HG03565 (cell line): ENCODE data around the gene SLIRP.
"Not testable (repeated sequence)": the region's sequence is repeated elsewhere in the genome, so short reads cannot be mapped to it uniquely, and the experiment has no call there.

Experiments used
- ATAC-seq: cut with Tn5 transposase; IDR thresholded peaks from one replicate; pipeline ENCODE4 v1.9.1; 2021; ENCODE audit warnings: mild to moderate bottlenecking, moderate library complexity; ENCODE audit not compliant: unreplicated experiment

Gene SLIRP

DNA sequence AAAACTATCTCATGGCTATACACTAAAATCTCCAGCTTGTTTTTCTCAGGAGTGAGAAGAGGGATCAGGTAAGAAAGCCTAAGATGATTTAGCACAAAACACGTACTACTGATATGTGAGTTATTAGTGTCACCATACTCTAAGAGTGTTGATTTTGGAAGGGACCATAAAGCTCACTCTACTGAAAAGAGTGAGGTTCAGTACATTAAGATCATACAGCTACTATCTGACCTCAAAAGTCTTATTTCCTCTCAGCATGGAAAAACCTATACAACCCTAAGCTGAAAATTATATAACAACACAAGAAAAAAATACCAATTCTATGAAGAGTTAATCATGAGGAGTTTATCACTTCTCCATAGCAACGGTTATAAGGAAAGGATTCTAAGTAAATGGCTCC is 33.5 kb downstream of the SLIRP start:
- no peak for ATAC-seq

DNA sequence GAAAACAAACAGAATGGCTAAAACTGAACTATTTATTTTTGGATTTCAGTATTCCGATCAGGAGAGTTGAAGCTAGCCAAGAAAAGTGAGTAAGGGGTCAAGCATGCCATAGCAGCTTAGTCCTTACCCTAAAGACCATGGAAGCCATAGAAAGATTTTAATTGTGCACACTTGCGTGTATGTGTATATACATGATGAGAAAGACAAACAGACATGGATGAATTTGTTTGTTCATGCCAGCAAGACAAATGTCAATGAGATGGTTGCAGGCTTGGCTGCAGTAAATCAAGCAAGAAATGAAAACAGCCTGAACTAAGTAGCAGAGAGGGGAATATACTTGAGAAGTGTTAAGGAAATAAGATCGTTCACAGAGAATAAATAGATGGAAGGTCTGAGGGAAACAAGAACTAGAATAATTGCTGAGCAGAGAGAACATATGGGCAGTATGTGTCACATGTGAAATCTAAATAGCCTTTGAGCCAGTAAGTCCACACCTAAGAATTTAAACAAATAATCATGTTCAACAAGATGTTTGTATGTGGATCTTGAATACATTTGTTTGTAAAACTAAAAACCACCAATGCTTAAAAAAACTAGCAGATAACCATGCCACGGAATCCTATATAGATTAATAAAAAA is 38.3 kb downstream of the SLIRP start:
- no peak for ATAC-seq

DNA sequence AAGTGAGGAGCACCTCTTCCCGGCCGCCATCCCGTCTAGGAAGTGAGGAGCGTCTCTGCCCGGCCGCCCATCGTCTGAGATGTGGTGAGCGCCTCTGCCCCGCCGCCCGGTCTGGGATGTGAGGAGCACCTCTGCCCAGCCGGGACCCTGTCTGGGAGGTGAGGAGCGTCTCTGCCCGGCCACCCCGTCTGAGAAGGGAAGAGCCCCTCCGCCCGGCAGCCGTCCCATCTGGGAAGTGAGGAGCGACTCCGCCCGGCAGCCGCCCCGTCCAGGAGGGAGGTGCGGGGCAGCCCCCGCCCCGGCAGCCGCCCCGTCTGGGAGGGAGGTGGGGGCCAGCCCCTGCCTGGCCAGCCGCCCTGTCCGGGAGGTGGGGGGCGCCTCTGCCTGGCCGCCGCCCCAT is 39.5 kb downstream of the SLIRP start:
- not testable (repeated sequence) for ATAC-seq

DNA sequence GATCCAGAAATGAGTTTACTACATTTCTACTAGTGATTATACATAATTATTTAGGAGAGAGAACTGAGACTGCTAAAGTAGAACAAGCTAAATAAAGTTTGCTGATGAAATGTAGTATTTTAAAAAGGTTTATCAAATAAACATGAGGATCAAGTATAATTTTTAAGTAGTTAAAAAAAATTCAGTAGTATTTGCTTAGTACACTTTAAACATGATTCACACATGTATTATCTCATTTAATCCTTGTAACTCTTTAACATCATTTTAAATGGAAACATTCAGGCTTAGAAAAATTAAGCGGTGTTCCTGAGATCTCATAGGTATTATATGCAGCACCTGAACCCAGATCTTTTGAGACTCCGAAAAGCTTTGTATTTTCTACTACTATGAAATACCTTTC is 44.4 kb downstream of the SLIRP start:
- no peak for ATAC-seq

DNA sequence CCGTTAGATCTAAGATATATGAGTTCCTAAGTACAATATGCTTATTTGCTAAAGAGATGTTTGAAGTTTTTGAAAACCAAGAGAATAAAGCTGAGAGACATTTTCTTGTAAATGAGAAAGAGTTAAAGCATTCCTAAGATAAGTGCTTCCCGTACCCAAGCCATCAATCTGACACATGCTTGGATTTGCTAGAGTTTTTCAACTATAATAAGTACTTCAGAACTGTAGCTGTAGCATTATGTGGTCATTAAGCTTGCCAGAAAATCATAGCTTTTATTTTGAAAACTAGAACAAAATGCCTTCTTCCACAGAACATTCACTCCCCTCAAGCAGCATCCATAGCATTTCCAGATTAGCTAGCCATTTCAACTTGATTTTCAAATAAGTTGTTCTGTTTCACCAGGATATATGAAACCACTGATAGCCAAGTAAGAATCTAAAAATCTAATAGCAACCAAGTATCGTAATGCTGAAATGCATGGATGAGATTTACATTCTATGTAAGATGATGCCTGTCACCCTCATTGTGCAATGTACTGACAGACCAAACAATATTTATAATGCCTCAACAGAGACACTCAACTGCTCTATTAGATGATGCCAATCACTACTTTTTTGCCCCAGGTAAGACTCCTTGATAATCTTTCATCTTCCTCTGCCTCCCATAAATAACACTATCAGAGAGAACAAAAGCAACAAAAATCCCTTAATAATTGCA is 45.1 kb downstream of the SLIRP start:
- no peak for ATAC-seq

DNA sequence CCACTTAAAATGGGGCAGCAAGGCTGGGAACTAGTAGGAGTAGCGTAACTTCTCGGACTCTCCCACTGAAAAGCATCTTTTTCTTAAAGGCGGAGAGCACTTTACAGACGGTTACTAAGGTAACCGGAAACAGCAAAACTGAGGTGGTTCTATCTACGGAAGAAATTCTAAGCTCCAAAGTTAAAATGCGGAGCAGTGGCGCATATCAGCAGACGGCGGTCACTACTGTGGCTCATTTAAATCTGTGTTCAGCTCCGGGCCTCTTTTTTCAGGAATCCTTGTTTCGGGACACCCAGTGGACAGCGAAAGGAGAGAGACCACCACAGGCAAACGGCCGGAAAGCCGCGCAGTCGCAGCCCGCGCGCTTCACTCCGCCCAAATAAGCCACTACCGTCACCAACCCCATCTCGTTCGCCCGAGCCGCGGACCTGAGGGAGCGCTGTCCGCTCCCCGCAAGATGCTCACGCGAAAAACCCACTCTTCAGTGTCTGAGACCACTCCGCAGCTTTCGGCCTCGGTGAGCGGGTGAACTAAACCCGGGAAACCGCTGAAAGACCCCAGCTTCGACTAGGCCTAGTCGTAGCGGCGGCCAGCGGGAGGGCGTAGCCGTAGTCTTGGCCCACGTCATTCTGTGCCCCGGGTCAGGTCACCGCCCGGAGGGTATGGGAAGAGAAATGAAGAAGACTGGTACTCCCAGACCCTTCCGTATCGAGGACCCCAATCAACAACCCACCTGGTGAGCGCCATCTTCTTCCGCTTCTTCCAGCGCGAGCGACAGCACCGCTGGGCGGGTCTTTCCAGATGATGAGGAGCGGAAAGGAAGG is 52.7 kb downstream of the SLIRP start, which contains the start of gene SNW1:
SNW1 (minus strand) TSS at position 776 of the 824 bp plus-strand sequence; CDS start at position 747, 29 bp downstream.
- peak; percentile 90 for ATAC-seq

DNA sequence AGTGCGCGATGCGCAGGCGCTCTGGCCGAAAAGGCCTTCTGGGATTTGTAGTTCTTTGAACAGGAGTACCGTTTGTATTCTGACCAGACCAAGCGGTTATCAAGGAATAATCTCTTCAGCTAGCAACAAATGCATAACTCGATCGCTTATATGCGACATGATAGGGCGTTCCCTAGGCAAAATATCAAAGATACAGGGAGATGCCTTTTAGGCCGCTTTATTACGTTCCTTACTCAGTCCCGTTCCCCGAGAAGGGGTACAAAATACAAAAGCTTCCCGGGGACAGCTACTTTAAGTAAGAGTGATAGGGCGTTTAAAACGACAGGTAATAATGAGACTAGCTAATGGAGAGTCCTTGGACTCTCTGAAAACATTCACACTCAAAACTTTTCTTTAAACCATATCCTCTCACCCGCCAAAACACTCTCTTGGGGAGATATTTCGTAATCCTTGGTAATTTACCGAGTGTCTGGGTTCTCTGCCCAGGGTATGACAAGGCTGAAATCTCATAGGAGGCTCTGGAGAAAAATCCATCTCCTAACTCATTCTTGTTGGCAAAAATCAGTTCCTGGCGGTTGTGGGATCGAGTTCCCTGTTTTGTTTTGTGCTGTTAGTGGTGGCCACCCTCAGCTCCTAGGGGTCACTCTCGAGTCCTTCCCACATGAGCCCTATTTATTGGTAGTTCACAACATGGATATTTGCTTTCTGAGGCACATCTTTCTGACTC is 53.5 kb downstream of the SLIRP start:
- no peak for ATAC-seq

DNA sequence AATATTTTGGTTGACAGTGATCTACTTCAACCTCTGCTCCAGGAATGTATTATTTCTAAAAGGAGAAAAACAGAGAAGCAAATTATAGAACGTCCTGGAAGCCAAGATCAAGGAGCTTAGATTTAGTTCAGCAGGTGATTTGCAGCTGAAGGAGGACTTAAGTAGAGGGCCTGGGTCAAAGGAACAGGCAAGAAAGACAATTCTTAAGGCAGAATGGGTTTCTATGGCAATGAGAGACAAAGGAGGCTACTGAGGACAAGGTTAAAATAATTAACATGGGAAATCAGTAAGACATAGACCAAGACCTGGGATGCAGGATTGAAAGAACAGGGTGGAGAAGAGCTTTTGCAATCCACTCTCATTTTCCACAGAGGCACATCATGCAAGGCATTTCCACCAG is 55.4 kb downstream of the SLIRP start:
- no peak for ATAC-seq

DNA sequence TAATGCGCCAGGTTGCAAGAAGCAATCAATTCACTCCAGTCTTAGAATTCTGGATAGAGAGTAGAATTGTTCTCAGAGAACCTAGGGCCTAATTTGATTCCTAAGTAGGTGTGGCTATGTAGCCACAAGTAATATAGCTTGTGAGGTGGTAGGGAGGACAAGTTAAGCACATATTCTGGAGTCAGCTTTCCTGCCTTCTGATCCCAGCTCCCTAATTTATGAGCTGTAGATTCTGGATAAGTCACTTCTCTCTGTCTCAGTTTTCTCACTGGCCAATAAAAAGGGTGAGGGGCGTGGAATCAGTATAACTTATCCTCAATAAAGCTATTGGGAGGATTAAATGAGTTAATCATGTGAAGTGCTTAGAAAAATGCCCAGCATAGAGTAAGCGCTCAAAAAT is 56.1 kb downstream of the SLIRP start:
- no peak for ATAC-seq
